Activated CD4-positive, alpha-beta T cell treated with anti-CD3 and anti-CD28 coated beads, Interleukin-2, Interleukin-4, amounts not matched to agents 100 ng/mL and 50 ng/mL, durations not matched to agents 16 hours and 8 hours (primary cell): ENCODE results near the gene B4GALT3.
A peak's percentile ranks its signal among the peaks of the same experiment; 100 is the strongest.
"Not testable (repeated sequence)": the region's sequence is repeated elsewhere in the genome, so short reads cannot be mapped to it uniquely, and the experiment has no call there.

Experiments used
- DNase-seq: peaks from one replicate; pipeline ENCODE4 v3.0.0-alpha.2; 2020; ENCODE audit warnings: low spot score

Gene B4GALT3

GRCh38 chr1:161177112-161177935 lies at the start of gene B4GALT3:
TSS of gene B4GALT3 (minus strand) at chr1:161177507. CDS start at chr1:161176060, 1,447 bp downstream.
- peak; percentile 95 for DNase-seq

- no peak for DNase-seq
These were observed 49.5 kb upstream of the B4GALT3 start for GRCh38 chr1:161226759-161227158.

GRCh38 chr1:161226320-161226711 lies 49.0 kb upstream of the B4GALT3 start:
- DNase-seq: no peak

- DNase-seq: peak; percentile 96
These were observed 48.4 kb upstream of the B4GALT3 start, which contains the start of gene TOMM40L for GRCh38 chr1:161225534-161226319. TSS of gene TOMM40L (plus strand) at chr1:161226060. CDS start at chr1:161226490, 430 bp downstream.

GRCh38 chr1:161225178-161225533 lies 47.8 kb upstream of the B4GALT3 start:
- DNase-seq: no peak

- DNase-seq: not testable (repeated sequence)
These were observed 47.4 kb upstream of the B4GALT3 start for GRCh38 chr1:161224695-161225087.

- no peak for DNase-seq
These were observed 46.7 kb upstream of the B4GALT3 start for GRCh38 chr1:161223805-161224694.

- DNase-seq: no peak
These were observed 45.1 kb upstream of the B4GALT3 start for GRCh38 chr1:161222175-161223019.

- no peak for DNase-seq
These were observed 42.7 kb upstream of the B4GALT3 start for GRCh38 chr1:161220002-161220401.

GRCh38 chr1:161219078-161219892 lies 42.0 kb upstream of the B4GALT3 start:
- DNase-seq: no peak

GRCh38 chr1:161218301-161219077 lies 41.2 kb upstream of the B4GALT3 start:
- no peak for DNase-seq

- no peak for DNase-seq
These were observed 40.5 kb upstream of the B4GALT3 start for GRCh38 chr1:161217831-161218230.

- peak; percentile 24 for DNase-seq
These were observed 39.8 kb upstream of the B4GALT3 start for GRCh38 chr1:161216945-161217712.

GRCh38 chr1:161215076-161215475 lies 37.8 kb upstream of the B4GALT3 start, which contains the start of gene FCER1G:
TSS of gene FCER1G (plus strand) at chr1:161215295. CDS start at chr1:161215322, 27 bp downstream.
- no peak for DNase-seq

- DNase-seq: no peak
These were observed 37.1 kb upstream of the B4GALT3 start for GRCh38 chr1:161214369-161214768.

GRCh38 chr1:161209790-161210409 lies 32.6 kb upstream of the B4GALT3 start:
- peak; percentile 67 for DNase-seq

GRCh38 chr1:161207173-161207572 lies 29.9 kb upstream of the B4GALT3 start:
- DNase-seq: no peak
